Gastrocnemius medialis (tissue), 4 donors: ENCODE data around the gene FOXP2.

Experiments
- CTCF ChIP-seq, 5 experiments: fragments of 450-650 bp in 3 of 5; fragments of 200-600 bp in 2 of 5; sonication (generic) in 2 of 5; IDR thresholded peaks in 4 of 5; conservative IDR thresholded peaks in 1 of 5; 1 replicate in 4 of 5; 2 replicates in 1 of 5; pipeline ENCODE4 v1.5.1; 2016 to 2019; ENCODE audit warnings: antibody characterized with exemption in 5 of 5, mild to moderate bottlenecking in 3 of 5, moderate library complexity in 3 of 5
- POLR2A ChIP-seq, 2 donors: fragments of 450-650 bp; IDR thresholded peaks; one replicate each; pipeline ENCODE4 v1.6.1; 2017; ENCODE audit warnings: antibody characterized with exemption in 2 of 2, mild to moderate bottlenecking in 2 of 2, moderate library complexity in 2 of 2

GRCh38 chr7:114656466-114656865, 241.9 kb downstream of the FOXP2 start:
- no peak for TF ChIP-seq CTCF (IDR thresholded peaks at IDR 0.05 in 4 of 5, conservative IDR thresholded peaks at IDR 0.05 in 1 of 5)
- TF ChIP-seq POLR2A (IDR thresholded peaks at IDR 0.05): no peak
